HG03095 (cell line): Measurements from ENCODE around the gene ADCK2.
"Not testable (repeated sequence)": the region's sequence is repeated elsewhere in the genome, so short reads cannot be mapped to it uniquely, and the experiment has no call there.

Experiments
- ATAC-seq: cut with Tn5 transposase; IDR thresholded peaks from one replicate; pipeline ENCODE4 v1.9.1; 2021; ENCODE audit warnings: moderate library complexity; ENCODE audit not compliant: unreplicated experiment

Gene ADCK2

GRCh38 chr7:140734729-140735128 lies 62.0 kb downstream of the ADCK2 start:
- no peak for ATAC-seq

DNA sequence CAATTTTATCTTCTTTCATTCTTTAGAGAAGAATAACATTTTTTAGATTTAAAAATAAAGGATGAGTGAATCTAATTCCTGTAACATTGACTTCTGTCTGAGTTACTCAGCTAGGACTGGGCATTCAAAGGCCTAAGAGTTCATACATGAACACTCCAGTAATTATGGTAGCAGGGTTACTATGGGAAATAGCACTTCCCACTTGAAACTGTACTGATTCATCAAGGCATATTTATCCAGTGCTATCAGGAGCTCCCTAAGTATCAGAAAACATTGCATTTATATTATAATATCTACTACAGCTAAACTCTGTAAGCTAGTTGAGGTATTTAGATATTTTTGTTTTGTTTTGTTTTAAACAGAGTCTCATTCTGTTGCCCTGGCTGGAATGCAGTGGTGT lies 65.5 kb downstream of the ADCK2 start:
- ATAC-seq = no peak

DNA sequence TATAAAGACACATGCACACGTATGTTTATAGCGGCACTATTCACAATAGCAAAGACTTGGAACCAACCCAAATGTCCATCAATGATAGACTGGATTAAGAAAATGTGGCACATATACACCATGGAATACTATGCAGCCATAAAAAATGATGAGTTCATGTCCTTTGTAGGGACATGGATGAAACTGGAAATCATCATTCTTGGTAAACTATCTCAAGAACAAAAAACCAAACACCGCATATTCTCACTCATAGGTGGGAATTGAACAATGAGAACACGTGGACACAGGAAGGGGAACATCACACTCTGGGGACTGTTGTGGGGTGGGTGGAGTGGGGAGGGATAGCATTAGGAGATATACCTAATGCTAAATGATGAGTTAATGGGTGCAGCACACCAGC lies 70.5 kb downstream of the ADCK2 start:
- ATAC-seq = not testable (repeated sequence)

- ATAC-seq = no peak
These were observed 71.3 kb downstream of the ADCK2 start for GRCh38 chr7:140744005-140744404.
